G401 (cell line): ENCODE results near the gene TYW1B. TPM values are rescaled to one million over a fixed set of nuclear protein-coding genes. Genes with fewer than 3 reads are reported as not detected.
"Not testable (repeated sequence)": the region's sequence is repeated elsewhere in the genome, so short reads cannot be mapped to it uniquely, and the experiment has no call there.

Experiments used
- DNase-seq: peaks from one replicate; pipeline ENCODE4 v3.0.0-alpha.2; 2015; ENCODE audit warnings: low spot score
- in situ Hi-C: cut with HindIII; loops from 2 replicates; pipeline ENCODE4 v1.10.0; 2016; ENCODE audit warnings: low sequenced_read_pairs, mixed read lengths
- total RNA-seq: library from RNA; depleted of rRNA; stranded (reverse); fragments of >200 nt; shearing (Covaris generic); gene quantifications from 2 replicates; pipeline ENCODE4 v1.2.3, GENCODE V29; 2014

Gene TYW1B
- total RNA-seq, 1 experiment from 2014 or later, result 0.61 TPM

DNA sequence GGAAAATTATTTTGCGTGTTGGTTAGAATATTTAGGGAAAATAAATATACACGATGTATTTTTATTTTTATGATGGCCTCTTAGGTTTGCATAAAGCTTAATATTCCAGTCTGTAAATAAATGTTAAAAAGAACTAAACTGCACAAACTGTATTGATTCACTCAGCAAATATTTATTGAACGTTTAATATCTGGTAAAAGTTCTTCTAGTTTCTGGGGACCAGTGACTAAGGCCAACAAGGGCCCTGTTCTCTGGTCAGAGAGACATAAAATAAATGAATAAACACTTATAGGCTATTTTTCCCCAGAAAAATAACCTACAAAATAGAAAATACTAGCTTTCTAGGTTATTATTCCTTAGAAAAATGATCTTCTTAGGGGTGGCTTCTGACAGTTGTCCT, 157.2 kb downstream of the TYW1B start:
- in situ Hi-C loops, result not testable (repeated sequence)

DNA sequence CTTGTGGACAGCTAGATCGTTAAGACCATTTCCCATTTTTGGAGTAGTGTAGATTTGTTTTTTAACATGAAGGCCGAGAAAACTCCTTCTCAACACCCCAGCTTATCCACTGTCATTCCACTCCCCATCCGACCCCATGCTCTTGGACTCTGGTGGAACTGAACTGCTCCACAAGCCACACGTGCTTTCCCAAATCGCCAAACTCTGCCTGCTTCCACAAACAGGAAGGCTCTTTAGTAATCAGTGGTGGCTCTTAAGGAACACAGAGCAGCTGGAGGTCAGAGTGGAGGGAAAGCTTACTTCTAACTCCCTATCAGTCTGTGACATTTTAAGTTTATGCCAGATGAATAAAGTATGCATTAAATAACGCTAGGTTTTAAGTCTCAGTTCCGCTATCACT, 159.6 kb downstream of the TYW1B start:
- DNase-seq, in situ Hi-C loops: not testable (repeated sequence)

More for the DNA sequence above, 157.2 kb downstream of the TYW1B start:
- DNase-seq, result not testable (repeated sequence)

DNA sequence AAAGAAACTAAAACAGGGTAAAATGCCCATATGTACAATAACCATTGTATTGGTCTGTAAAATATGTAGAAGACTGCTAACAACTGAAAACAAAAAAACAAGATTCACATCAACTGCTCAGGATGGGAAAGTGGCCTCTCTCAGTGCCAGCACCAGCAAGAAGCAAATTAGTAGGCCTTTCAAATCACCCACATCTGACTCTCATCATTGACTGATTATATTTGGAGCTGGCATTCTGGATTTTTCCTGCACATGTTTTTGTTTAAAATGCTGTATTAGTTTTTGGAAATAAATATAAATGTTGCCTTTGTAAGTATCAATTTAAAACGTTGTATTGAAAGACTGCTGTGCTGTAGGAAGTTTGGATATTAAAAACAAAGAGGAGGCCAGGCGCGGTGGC, 161.0 kb downstream of the TYW1B start:
- in situ Hi-C loops, DNase-seq: not testable (repeated sequence)

DNA sequence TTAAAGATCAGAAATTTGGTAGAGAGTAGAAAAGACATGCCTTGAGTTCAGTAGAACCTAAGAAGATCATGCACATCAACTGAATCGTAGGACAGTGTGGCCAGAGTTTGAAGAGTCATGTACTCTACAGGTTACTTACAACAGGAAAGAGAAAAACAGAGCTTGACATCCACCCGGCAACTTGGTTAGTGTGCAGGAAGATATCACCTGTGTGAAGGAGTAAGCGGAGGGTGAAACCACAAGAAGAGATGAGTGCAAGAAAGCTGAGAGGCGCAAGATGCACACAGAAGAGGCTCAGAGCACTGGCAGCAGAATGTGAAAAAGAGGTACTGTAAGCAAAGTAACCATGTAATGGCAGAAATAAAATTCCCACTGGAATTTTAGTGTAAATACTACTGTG, 179.4 kb downstream of the TYW1B start:
- DNase-seq, in situ Hi-C loops: not testable (repeated sequence)

DNA sequence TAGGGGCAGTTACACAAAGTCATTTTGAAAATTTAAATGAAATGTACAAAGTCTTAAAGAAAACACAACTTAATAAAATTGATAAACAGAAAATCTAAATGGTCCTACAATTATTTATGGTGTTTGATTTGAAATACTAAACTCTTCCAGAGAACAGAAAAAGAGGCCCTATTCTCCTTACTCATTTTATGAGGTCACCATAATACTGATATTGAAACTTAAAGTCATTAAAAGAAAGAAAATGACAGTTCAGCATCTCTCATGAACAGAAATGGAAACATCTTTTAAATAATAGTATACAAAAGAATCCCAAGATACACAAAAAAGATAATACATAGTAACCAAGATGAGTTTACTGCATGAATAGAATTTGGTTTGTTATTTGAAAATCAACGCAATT, 184.3 kb downstream of the TYW1B start:
- DNase-seq, in situ Hi-C loops: not testable (repeated sequence)

DNA sequence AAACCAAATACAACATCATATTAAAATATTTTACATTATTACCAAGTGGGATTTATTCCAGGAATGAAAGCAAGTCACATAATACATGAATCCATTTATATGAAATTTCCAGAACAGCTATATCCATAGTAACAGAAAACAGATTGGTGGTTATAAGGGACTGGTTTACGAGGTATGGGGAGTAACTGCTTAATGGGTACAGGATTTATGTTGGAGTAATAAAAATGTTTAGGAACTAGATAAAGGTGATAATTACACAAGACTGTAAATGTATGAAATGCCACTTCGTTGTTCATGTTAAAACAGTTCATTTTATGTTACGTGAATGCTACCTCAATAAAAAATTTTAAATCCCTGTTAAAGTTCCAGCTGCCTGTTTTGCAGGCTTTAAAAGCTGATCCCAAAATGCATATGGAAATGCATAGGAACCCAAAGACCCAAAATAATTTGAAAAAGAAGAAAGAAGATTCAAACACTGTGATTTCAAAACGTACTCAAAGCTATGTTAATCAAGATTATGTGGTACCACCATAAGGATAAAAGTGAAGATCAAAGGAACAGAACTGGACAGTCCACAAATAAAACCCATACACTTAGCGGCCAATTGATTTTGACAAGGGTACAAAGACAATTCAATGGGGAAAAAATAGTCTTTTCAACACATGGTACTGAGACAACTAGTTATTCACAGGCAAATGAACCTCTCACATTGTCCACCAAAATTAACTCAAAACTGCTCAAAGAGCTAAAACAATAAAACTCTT, 186.3 kb downstream of the TYW1B start:
- in situ Hi-C loops, DNase-seq: not testable (repeated sequence)

DNA sequence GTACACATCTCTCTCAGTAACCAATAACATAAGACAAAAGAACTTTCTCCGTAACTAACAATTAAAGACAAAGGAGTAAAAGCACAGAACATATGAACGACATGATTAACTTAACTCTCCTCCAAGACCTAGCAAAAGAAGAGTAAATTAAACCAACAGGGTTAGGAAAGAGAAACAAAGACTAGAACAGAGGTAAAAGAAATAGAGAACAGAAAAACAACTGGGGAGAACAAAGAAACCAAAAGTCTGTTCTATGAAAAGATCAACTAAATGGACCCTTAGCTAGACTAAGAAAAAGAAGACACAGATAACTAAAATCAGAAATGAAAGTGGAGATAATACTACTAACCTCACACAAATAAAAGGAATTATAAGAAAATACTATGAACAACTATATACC, 187.3 kb downstream of the TYW1B start:
- in situ Hi-C loops, DNase-seq: not testable (repeated sequence)

DNA sequence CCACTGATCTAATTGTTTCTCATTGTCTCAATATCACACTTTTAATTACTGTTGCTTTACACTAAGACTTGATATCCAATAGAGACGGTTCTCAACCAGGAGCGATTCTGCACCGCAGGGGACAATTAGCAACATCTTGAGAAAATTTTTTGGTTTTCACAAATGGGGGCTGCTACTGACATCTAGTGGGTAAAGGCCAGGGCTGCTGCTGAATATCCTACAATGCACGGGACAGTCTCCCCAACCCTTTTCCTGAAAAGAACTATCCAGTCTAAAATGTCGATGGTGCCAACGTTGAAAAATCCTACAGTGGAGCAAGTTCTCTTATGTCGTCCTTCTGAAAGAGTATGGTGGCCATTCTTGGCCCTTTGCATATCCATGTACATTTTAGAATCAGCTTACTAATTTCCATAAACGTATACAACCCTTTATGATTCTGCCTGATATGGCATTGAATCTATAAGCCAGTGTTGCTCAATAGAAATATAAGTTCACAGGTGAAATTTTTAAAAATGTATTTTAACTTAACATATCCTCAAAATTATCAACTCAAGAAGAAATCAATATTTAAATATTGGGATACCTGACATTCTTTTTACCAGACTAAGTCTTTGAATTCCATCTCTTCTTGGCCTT, 192.6 kb downstream of the TYW1B start:
- DNase-seq, result peak; percentile 12
- in situ Hi-C loops, result not testable (repeated sequence)

DNA sequence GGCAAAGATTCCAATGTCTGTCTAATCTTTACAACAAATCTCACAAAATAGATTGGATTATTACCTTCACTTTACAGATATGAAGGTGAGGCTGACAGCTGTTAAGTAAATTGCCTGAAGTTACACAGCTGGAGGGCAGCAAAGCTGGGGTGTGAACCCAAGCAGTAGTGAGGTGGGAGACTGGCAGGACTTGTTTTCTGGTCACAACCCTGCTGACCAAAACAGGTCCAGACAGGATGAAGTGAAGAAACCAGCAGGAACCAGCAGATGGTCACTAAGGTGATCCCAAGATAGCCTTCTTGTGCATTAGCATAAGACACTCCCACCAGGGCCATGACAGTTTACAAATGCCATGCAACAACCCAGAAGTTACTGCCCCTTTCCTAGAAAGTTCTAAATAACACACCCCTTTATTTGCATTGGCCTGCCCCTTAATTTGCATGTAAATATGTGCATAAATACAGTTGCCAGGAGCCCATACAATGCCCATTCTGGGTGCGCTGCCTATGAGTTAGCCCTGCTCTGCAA, 195.2 kb downstream of the TYW1B start:
- DNase-seq, in situ Hi-C loops: not testable (repeated sequence)

DNA sequence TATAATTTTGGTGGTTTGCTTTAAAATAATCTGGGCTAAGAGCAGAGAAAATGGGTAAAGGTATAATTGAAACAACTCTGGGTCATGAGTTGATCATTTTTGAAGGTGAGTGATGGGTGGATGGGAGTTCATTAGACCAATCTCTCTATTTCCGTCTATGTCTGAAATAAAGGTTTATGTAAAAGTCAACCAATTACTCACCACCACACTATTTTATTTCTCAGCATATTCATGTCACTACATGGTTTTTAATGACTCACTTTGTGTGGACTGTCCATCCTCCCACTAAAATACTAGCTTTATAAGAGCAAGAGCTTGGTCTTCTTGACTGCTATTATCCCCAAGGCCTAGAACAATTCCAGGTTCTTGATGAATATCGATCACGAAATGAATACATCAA, 199.6 kb downstream of the TYW1B start:
- in situ Hi-C loops, DNase-seq: not testable (repeated sequence)

DNA sequence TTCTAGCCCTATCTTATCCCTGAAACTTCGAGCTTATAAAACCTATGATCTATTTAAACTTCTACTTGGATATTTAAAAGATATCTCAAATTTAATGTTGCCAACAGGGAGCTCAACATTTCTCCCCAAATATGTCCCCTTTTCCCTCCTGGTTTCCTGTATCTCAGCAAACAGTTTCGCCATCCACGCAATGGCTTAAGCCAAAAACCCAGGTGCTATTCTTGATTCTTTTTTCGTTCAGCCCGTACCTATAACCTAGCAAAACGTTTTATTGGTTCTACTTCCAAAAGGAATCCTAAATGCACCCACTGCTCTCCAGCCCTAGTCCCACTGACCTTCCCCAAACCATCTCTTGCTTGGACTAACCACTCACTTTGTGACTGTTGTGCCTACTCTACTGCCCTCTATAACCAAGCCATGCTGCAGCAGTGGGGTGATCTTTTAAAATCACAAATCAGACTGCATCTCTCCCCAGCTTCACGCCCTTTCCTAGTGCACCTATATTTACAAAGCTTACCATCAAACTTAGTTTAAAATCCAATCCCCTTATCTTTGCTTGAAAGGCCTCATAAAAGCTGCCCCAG, 201.5 kb downstream of the TYW1B start:
- in situ Hi-C loops, DNase-seq: not testable (repeated sequence)

DNA sequence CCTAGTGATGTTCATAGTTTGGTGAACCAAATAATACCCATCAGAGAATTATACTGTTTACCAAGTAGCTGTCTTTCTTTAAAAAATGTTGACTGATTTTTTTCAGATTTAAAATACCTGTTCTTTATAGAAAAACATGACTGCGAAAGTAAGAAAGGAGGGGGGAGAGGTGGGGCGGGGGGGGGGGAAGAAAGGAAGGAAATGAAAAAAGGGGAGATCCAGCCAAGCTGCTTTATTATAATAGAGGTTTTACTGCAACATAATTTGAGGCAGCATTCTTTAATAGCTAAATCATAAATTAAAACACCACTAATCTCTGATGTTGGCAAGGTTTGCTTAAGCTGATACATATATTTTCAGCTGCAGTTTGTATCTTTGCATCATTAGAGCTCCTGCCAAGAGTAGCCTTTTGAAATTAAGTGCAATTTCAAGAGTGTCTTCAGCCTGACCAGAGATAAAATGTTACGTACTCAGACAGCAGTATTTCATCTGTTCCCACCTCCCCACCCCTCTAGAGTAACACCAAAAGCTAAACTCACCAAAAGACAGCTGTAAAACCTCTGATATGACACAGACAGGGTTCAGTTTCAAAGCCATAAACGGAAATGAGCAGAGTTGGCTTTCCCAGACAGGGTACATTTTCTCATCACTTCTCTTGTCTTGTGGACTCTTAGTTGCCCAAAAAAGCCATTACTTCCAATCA, 202.1 kb downstream of the TYW1B start:
- DNase-seq, in situ Hi-C loops: not testable (repeated sequence)

DNA sequence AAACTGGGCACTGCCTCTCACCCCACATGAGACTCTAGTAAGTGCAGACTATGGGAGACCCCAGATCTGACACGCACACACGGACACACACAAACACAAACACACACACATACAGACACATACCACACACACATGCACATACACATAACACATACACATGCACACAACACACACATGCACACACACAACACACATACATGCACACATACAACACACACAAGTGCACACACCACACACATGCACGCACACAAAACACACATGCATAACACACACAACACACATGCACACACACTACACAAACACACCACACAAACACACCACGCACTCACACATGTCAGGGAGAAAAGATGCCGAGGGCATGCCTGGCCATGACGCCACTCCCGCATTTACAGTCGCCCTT, 205.5 kb downstream of the TYW1B start:
- no peak for DNase-seq
- in situ Hi-C loops, result no loop called here

DNA sequence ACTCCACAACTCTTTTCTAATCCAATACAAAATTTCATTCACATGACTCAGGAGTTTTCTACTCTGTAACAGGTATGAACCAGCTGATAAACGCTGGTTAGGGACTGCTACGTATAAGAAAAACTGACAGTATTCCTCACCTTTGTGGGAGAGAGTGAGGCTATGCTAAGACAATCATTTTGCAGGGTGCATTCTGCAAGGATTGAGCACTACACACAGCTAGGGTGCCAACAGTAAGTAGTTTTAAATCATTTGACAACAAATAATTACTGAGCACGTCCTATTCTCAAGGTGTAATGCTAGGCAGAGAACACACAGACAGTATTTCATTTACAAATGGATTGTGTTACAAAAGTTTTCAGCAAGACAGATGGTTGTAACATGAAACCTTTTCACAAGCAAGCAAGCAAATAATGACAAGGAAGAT, 206.2 kb downstream of the TYW1B start:
- in situ Hi-C loops, result not testable (repeated sequence)

DNA sequence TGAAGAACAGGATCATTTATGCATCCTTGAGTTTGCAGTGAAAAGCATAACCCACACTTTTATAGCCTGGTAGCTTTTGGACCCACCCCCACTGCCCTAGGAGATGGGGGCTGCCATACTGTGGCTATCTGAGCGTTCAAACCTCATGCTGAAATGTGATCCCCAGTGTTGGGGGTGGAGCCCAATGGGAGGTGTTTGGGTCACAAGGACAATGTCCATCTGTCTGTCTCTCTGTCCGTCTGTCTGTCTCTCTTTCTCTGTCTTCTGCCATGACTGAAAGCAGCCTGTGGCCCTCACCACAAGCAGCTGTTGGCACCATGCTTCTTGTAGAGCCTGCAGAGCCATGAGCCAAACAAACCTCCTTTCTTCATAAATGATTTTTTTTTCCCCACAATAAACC, 207.1 kb downstream of the TYW1B start:
- not testable (repeated sequence) for DNase-seq

More for the DNA sequence above, 206.2 kb downstream of the TYW1B start:
- DNase-seq, result not testable (repeated sequence)

DNA sequence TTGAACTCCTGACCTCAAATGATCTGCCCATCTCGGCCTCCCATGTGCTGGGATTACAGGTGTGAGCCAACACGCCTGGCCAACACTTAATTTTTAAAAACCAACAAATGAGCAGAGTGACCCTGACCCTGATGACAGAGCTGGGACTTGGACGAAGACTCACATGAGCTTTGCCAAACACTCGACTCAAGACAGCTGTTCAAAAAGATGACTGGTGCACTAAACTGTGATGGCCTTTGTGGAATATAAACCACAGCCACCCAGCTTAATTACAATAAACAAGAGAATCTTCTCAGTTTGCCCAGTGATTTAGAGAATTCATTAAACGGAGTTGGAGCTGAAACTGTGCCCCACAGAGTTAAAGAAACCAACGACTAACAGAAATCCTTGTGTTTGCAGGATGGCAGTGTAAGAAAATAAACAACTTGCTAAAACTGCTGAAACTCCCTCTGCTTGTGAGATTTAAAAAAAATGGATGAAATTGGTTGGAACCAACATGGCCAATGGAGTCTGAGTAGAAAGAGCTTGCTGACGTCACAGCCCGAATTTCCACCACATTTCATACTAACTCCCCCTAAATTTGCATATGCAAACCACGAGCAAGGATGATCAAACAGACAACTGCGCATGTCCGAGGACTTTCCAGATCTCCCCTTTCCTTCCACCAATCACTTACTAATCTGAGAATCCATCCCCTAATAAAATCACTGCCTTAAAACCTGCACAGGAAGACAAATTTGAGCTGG, 209.4 kb downstream of the TYW1B start:
- in situ Hi-C loops, result not testable (repeated sequence)
- DNase-seq, result peak; percentile 5

More for the DNA sequence above, 207.1 kb downstream of the TYW1B start:
- in situ Hi-C loops, result not testable (repeated sequence)

DNA sequence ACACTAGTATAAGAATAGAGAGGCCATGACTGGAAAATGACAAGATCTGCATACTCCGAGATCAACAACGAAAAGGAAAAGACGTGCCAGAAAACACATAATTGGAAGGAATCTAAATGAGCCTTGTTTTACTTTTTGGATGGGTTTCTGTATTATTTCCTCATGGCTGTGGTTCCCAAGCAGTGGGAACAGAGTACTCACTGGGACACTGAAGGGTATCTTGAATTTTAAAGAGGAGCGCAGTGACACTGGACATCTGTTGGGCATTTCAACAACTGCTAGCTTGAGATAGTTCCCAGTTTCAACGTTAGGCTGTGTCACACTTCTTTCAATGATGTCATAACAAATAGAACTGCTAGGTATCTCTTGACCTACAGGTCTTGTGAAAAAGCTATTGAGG, 218.2 kb downstream of the TYW1B start:
- DNase-seq, in situ Hi-C loops: not testable (repeated sequence)

DNA sequence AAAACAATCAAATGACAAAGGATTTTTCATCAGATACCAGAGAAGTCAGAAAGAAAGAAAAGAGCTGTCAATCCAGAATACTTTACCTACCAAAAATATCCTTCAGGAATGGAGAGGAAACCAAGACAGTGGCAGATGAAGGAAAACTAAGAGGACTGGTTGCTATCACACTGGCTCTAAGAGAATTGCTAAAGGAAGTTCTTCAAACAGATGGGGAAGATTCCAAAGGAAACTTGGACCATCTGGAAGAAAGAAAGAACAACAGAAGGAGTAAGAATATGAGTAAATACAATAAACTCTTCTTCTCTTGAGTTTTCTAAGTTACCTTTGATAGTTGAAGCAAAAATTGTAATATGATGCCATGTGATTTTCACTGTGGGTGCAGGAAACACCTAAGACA, 220.0 kb downstream of the TYW1B start:
- DNase-seq, in situ Hi-C loops: not testable (repeated sequence)
